Muscle of arm (tissue), 14 donors: Measurements from ENCODE around the gene GSTT2. TPM values are rescaled to one million over a fixed set of nuclear protein-coding genes. Genes with fewer than 3 reads are reported as not detected.
"Not testable (repeated sequence)": the region's sequence is repeated elsewhere in the genome, so short reads cannot be mapped to it uniquely, and the experiment has no call there.

Experiments used
- DNase-seq: peaks from one replicate; pipeline ENCODE4 v3.0.0-alpha.2; 2013
- long read RNA-seq, 11 donors: transcript quantifications; one replicate each; lab custom pipeline, GENCODE V29; 2026
- polyA plus RNA-seq, 12 donors: library from polyadenylated mRNA; unstranded; fragments of 120-200 nt; gene quantifications; one replicate each; pipeline ENCODE4 v1.2.1, GENCODE V29; 2013; ENCODE audit not compliant: insufficient read length in 12 of 12

The GSTT2 gene
- polyA plus RNA-seq, result 1 to 10 TPM in 3 of 12 donors, under 1 TPM in 4, not detected in 5; 0.40 to 2.6 (median 0.82) TPM
- long read RNA-seq, donor 1, result 0 reads
- long read RNA-seq, donor 2, result 0 reads
- long read RNA-seq, donor 3, result 0 reads
- long read RNA-seq, donor 4, result 0 reads
- long read RNA-seq, donor 5, result 0 reads
- long read RNA-seq, donor 6, result 0 reads
- long read RNA-seq, donor 7, result 0 reads
- long read RNA-seq, donor 8, partial matches to known transcripts, result 5 of 5 reads
- long read RNA-seq, donor 8, other reads (novel, unspliced or antisense), result 0 of 5 reads
- long read RNA-seq, donor 9, result 0 reads
- long read RNA-seq, donor 10, result 0 reads
- long read RNA-seq, donor 11, result 0 reads

- not testable (repeated sequence) for DNase-seq
Observed at GRCh38 chr22:23979557-23980240, at the start of gene GSTT2. TSS of gene GSTT2 (plus strand) at chr22:23980134.

GRCh38 chr22:23938328-23939016, 41.5 kb upstream of the GSTT2 start:
- no peak for DNase-seq

GRCh38 chr22:23939017-23939357, 40.9 kb upstream of the GSTT2 start:
- no peak for DNase-seq

DNA sequence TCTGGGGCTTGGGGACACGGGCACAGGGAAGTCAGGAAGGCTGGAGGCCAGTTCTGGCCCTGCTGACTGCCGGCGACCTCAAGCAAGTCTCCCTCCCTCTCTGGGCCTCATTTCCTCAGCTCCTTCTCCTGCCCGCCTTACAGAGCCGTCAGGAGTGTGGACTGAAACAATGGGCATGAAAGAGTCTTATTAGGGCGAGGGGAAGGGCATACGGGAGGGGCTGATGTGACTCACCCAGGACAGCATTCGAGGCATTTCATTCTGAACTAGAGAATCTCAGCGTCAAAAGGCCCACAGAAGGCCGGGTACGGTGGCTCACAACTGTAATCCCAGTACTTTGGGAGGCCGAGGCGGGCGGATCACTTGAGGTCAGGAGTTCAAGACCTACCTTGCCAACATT, 39.8 kb upstream of the GSTT2 start:
- DNase-seq, result not testable (repeated sequence)

DNA sequence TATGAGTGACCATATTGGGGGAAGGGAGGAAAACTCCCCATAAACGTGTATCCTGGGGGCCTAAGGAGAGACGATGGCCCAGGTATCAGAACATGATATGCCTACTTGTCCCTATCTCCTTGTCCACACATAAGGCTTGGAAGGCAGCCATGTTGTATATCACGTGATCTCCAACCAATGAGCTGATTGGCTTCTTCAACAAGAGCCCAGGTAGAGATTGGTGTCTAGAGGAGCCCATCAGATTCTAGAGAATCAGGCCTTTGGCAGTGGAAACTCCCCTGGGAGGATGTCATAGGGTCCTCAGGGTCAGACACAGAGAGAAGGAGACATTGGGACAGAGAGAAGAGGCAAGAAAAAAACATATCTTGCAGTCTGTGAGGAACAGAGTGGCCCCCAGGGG, 32.5 kb upstream of the GSTT2 start:
- DNase-seq, result not testable (repeated sequence)

DNA sequence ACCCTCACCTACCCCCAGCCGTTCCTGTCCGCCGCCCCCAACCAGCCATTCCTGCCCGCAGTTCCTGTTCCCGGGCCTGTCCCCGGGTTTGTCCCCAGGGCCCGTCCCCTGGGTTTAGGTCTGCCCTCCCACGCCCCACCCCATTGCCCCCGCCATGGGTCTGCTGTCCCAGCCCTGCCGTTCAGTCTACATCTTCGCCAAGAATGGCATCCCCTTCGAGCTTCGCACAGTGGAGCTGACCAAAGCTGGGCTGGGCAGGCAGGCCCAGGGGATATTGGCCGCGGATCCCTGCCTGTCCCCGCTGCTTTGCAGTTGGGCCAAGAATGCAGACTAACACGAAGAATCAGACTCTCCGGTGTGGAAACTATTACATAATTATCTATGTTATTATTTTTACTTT, 30.2 kb upstream of the GSTT2 start:
- DNase-seq, result not testable (repeated sequence)

DNA sequence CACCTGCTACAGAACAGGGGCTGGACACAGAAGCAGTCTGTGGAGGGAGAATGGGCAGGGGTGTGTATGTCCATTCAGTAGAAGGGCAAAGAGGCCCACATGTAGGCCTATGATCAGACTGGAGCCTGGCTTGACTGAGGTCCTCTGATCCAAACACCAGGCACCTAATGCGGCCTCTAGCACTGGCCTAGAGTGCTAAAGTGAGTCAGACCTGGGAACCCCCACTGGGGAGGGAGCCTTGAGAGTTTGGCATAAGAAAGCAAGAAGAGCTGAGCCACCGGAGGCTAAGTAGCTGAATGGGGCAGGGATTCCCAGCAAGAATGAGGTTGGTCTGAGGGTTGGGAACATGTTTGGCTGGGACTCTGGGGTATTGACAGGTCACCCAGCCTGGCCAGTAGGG, 28.6 kb upstream of the GSTT2 start:
- not testable (repeated sequence) for DNase-seq

GRCh38 chr22:23952794-23953405, 27.0 kb upstream of the GSTT2 start:
- not testable (repeated sequence) for DNase-seq

- DNase-seq, result not testable (repeated sequence)
Observed at GRCh38 chr22:23953485-23953884, 26.4 kb upstream of the GSTT2 start.

DNA sequence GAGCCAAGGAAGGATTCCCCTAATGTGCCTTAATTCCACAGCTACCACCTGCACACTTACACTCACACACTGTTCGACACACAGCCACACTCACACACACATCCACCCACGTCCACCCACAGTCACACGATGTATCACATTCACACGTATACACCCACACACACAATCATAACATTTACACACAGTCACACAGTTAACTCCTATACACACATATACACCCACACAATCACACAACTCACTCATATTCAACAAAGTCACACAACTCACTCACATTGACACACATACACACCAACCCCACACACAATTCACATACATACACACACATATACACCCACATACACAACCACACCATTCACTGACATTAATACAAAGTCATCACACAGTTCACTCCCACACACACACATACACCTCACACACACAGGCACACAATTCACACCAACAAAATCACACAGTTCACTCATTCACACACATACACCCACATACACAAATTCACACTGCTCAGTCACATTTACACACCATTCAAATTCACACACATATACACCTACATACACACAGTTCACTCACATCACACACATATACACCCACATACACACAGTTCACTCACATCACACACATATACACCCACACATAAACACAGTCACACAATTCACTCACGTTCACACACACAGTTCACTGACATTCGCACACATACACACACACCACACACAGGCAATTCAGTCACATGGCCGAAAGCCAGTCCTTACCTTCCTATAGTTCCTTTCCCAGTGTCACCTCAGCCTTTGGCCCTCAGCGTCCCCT, 25.5 kb upstream of the GSTT2 start:
- DNase-seq, result not testable (repeated sequence)

GRCh38 chr22:23954991-23955305, 25.0 kb upstream of the GSTT2 start:
- DNase-seq, result not testable (repeated sequence)

- DNase-seq, result not testable (repeated sequence)
Observed at GRCh38 chr22:23955886-23956285, 24.0 kb upstream of the GSTT2 start.

- DNase-seq, result peak; percentile 76
Observed at GRCh38 chr22:23956301-23956900, 23.5 kb upstream of the GSTT2 start.

GRCh38 chr22:23961084-23961771, 18.7 kb upstream of the GSTT2 start, which contains the start of gene GSTT2B:
TSS of gene GSTT2B (minus strand) at chr22:23961195. CDS start at chr22:23961131, 64 bp downstream.
- DNase-seq, result not testable (repeated sequence)

GRCh38 chr22:23966094-23966493, 13.8 kb upstream of the GSTT2 start:
- DNase-seq, result not testable (repeated sequence)

- DNase-seq, result not testable (repeated sequence)
Observed at GRCh38 chr22:23966568-23966967, 13.4 kb upstream of the GSTT2 start, which contains the start of gene DDTL. TSS of gene DDTL (plus strand) at chr22:23966888. CDS start at chr22:23966915, 27 bp downstream.

GRCh38 chr22:23969071-23969470, 10.9 kb upstream of the GSTT2 start:
- no peak for DNase-seq

- no peak for DNase-seq
Observed at GRCh38 chr22:23970201-23970641, 9.7 kb upstream of the GSTT2 start.

GRCh38 chr22:23970816-23971486, 9.0 kb upstream of the GSTT2 start:
- DNase-seq, result no peak

DNA sequence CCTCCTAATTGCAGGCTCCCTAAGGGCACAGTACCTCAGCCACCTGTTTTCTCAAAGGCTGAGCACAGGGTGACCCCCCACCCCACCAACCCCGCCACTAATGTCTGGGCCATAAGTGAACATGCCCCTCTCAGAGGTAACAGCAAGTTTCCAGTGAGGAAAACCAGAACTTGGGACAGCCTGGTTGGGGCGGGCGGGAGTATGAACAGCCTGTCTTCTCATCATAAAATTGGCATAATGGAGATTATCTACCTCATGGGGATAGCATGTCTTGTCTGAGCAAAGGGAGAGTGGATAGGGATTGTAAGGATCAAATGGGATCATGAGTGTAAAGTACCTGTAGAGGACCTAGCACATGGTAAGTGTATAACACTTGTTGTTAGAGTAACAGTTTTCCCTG, 8.0 kb upstream of the GSTT2 start:
- DNase-seq, result not testable (repeated sequence)
